Amniotic epithelial cell (primary cell): ENCODE results near the gene CHMP1B.
A peak's percentile ranks its signal among the peaks of the same experiment; 100 is the strongest.

Experiments used
- DNase-seq: peaks from one replicate; pipeline ENCODE4 v3.0.0-alpha.2; 2010; ENCODE audit warnings: low read depth

CHMP1B gene

GRCh38 chr18:11902522-11903292 lies 51.5 kb downstream of the CHMP1B start:
- DNase-seq = peak; percentile 51
